ENCODE data around the gene ANKRA2.

DNA sequence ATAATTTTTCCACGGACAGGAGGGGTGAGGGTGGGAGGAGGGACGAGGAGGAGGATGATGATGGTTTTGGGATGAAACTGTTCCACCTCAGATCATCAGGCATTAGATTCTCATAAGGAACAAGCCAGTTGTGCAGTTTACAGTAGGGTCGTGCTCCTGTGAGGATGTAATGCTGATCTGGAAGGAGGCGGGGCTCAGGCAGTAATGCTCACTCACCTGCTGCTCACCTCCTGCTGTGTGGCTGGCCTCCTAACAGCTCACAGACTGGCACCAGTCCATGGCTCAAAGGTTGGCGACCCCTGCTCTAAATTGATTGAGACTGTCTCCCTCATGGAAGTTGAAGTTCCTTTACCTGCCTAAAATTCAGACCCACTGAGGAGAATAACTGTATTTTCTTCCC is 33.2 kb downstream of the ANKRA2 start:
- TF ChIP-seq, protein P1, sequence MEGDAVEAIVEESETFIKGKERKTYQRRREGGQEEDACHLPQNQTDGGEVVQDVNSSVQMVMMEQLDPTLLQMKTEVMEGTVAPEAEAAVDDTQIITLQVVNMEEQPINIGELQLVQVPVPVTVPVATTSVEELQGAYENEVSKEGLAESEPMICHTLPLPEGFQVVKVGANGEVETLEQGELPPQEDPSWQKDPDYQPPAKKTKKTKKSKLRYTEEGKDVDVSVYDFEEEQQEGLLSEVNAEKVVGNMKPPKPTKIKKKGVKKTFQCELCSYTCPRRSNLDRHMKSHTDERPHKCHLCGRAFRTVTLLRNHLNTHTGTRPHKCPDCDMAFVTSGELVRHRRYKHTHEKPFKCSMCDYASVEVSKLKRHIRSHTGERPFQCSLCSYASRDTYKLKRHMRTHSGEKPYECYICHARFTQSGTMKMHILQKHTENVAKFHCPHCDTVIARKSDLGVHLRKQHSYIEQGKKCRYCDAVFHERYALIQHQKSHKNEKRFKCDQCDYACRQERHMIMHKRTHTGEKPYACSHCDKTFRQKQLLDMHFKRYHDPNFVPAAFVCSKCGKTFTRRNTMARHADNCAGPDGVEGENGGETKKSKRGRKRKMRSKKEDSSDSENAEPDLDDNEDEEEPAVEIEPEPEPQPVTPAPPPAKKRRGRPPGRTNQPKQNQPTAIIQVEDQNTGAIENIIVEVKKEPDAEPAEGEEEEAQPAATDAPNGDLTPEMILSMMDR (IDR thresholded peaks at IDR 0.05; ENCODE audit: borderline replicate concordance, extremely low read depth, low read length, poor library complexity, severe bottlenecking): no peak
- no peak for TF ChIP-seq EZH2 (IDR thresholded peaks at IDR 0.05; ENCODE audit: borderline replicate concordance, low read depth, low read length, severe bottlenecking)

All from DND-41 (cell line).